Lower leg skin (tissue), 4 donors: ENCODE data around the gene ADCY2. TPM values are rescaled to one million over a fixed set of nuclear protein-coding genes. Genes with fewer than 3 reads are reported as not detected.

Experiments used
- DNase-seq, 2 donors: peaks; one replicate each; pipeline ENCODE4 v3.0.0-alpha.2; 2019; ENCODE audit warnings: low spot score in 2 of 2
- H3K4me3 ChIP-seq: fragments of 200-600 bp; sonication (generic); 2 replicates; pipeline ENCODE4 v1.5.1; 2017; ENCODE audit warnings: mild to moderate bottlenecking, low read depth; ENCODE audit not compliant: poor library complexity, severe bottlenecking
- POLR2A ChIP-seq, 2 donors: fragments of 450-650 bp; IDR thresholded peaks; one replicate each; pipeline ENCODE4 v1.6.1; 2016 to 2017; ENCODE audit warnings: antibody characterized with exemption in 2 of 2, mild to moderate bottlenecking in 1 of 2, moderate library complexity in 1 of 2
- WGBS, 2 donors: methylation state at CpG; one replicate each; pipeline ENCODE4 v1.1.5; 2018; 5-methylcytosine and 5-hydroxymethylcytosine counted together
- intact Hi-C: fragments of 100-400 bp; cut with DNase I; formaldehyde crosslinking; loops from one replicate; pipeline ENCODE4 v1.15.0; 2023; ENCODE audit warnings: low total_unique reads
- total RNA-seq, 4 donors: library from RNA; depleted of rRNA; stranded (reverse); fragments of >200 nt; gene quantifications; one replicate each; pipeline ENCODE4 v1.1.0, GENCODE V29; 2016
- TF ChIP-seq, protein P1 (sequence below), 3 donors: fragments of 450-650 bp; IDR thresholded peaks; one replicate each; pipeline ENCODE4 v1.5.1; 2016; ENCODE audit warnings: antibody characterized with exemption in 3 of 3, mild to moderate bottlenecking in 3 of 3, moderate library complexity in 2 of 3

ADCY2 gene
- total RNA-seq, 4 donors from 2014 or later, result 7.3 to 11.5 (median 8.2) TPM

DNA sequence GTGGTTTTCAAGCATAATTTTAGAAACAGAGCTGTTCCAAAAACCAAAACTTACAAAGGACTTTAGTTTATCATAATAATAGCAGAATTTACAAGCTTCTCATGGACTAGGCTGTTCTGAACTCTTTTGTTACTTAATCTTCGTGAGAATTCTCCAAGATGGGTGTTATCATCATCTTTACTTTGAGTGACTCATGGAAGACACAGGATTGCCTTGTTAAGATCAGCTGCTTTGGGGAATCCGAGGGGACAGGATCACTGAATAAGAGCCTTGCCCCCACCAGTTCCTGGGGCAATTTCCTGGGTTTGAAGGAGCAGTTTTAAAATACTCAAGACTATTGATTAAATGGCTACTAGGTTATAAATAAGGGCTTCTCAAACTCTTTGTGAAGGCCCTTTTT is 374.5 kb downstream of the ADCY2 start:
- intact Hi-C loops, result no loop called here
- no peak for DNase-seq
- WGBS, 2 donors, result 59 to 62% methylated on average over 2 of the region's 2 CpGs
- H3K4me3 ChIP-seq, result no peak overlapping the region
- TF ChIP-seq POLR2A (IDR thresholded peaks at IDR 0.05), result no peak
- TF ChIP-seq, protein P1, sequence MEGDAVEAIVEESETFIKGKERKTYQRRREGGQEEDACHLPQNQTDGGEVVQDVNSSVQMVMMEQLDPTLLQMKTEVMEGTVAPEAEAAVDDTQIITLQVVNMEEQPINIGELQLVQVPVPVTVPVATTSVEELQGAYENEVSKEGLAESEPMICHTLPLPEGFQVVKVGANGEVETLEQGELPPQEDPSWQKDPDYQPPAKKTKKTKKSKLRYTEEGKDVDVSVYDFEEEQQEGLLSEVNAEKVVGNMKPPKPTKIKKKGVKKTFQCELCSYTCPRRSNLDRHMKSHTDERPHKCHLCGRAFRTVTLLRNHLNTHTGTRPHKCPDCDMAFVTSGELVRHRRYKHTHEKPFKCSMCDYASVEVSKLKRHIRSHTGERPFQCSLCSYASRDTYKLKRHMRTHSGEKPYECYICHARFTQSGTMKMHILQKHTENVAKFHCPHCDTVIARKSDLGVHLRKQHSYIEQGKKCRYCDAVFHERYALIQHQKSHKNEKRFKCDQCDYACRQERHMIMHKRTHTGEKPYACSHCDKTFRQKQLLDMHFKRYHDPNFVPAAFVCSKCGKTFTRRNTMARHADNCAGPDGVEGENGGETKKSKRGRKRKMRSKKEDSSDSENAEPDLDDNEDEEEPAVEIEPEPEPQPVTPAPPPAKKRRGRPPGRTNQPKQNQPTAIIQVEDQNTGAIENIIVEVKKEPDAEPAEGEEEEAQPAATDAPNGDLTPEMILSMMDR (IDR thresholded peaks at IDR 0.05), result no peak

- 85 to 86% methylated on average over 6 of the region's 6 CpGs for WGBS, 2 donors
- intact Hi-C loops, result no loop called here
- no peak overlapping the region for H3K4me3 ChIP-seq
- DNase-seq, result no peak
- no peak for TF ChIP-seq POLR2A (IDR thresholded peaks at IDR 0.05)
- TF ChIP-seq, protein P1 (IDR thresholded peaks at IDR 0.05), result no peak
Observed at GRCh38 chr5:7772141-7772540, 376.2 kb downstream of the ADCY2 start.

DNA sequence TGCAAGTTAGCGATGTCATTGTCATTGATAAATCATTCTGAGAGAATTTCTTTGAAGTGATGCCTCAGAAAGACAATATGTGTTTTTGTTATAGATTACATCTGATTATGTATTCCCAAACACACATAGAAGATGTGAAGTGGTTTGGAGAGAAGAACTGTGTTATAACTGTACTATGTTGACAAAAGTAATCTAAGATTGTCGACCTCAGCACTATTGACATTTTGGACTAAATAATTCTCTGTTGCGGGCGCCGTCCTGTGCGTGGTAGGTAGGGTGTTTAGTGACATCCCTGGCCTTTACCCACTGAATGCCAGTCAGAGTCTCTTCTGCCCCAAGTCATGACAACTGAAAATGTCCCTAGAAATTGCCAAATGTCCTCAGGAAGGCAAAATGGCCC is 377.2 kb downstream of the ADCY2 start:
- no peak for DNase-seq
- no peak for TF ChIP-seq POLR2A (IDR thresholded peaks at IDR 0.05)
- TF ChIP-seq, protein P1 (IDR thresholded peaks at IDR 0.05), result no peak
- no peak overlapping the region for H3K4me3 ChIP-seq
- intact Hi-C loops, result no loop called here
- WGBS, 2 donors, result 90 to 93% methylated on average over 6 of the region's 6 CpGs

GRCh38 chr5:7776442-7776841 is 380.5 kb downstream of the ADCY2 start:
- DNase-seq, result no peak
- intact Hi-C loops, result no loop called here
- TF ChIP-seq POLR2A (IDR thresholded peaks at IDR 0.05), result no peak
- TF ChIP-seq, protein P1 (IDR thresholded peaks at IDR 0.05), result no peak
- H3K4me3 ChIP-seq, result no peak overlapping the region
- WGBS, 2 donors, result 90 to 96% methylated on average over 4 of the region's 4 CpGs

DNA sequence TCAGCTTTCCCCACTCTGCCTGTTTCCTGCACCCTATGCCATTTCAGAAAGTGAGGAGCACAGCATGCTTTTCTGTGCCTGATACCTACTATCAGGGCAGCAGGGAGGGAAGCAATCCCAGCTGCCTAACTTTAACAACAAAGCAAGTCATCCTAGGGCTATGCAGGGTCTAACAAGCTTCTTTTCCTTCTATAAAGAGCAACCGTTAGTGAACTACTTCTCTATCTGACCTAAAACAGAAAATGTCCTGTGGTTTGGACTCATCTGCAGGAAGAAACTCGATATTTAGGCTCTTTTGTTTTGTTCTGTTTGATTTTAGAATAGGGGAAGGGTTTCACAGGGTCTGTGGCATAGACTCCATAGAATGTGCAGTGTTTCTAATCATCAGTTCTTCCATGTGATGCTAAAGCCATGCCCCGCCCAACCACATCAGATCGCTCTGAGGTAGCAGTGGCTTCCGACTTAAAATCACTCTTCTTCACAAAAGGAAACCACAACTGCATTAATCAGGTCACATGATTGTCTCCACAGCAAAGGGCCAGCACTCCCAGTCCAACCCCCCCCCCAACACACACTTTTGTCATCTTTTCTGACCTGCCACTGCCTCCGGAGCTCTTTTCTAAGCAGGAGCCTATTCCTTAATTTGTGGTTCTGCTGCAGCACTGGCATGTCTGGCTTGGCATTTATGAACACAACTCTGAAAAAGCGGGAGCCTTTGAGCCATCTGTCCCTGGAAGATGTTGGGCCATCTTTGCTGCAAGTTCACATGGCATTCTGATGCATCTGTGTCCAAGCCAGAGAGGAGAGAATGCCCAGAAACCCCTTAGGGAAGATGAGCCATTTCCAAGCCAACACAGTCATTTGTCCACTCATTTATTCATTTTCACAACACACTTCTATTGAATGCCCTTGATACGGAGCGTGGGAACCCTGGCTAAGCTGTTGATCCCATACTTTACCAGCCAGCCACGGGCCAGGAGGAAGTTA is 383.4 kb downstream of the ADCY2 start:
- no peak for DNase-seq
- no peak overlapping the region for H3K4me3 ChIP-seq
- intact Hi-C loops, result no loop called here
- WGBS, 2 donors, result 63 to 68% methylated on average over 10 of the region's 10 CpGs
- TF ChIP-seq POLR2A (IDR thresholded peaks at IDR 0.05), result no peak
- TF ChIP-seq, protein P1 (IDR thresholded peaks at IDR 0.05), result no peak
